ENCODE measurements around the gene PRRT4.
A peak's percentile ranks its signal among the peaks of the same experiment; 100 is the strongest.

The PRRT4 gene

DNA sequence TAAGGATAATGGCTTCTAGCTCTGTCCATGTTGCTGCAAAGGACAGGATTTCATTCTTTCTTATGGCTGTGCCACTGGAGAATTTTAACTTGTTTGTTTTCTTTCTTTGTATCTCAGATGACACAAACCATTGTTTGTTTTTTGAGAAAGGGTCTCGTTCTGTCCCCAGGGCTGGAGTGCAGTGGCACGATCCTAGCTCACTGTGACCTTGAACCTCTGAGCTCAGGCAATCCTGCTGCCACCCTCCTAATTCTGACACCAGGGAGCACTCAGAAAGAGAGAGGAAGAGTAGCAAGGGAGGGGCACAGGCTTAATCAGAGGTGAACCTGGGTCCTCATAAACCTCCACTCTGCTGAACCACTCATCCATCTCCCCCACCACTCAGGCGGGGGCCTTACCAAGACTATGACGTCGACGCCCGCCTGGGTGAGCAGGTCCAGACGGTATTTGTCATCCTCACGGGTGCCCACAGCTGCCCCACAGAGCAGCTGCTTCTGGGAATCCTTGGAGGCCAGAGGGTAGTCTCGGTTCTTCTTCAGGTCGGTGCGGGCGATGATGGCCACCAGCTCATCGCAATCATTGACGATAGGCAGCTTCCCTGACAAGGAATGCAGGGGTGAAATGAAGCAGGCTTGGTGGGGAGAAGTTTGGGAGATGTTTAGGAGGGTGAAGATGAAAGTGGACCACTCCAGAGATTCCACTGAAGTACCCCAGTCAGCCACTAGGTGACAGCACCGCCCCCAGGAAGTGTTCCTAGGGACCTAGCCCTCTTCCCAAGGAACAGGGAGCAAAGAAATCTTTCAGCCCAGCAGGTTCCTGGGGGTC is 36.7 kb upstream of the PRRT4 start:
- peak in 7 of 10 donors; percentile 58 to 93 (median 76) for DNase-seq
- intact Hi-C loops (cut with DNase I) = loop anchor here (1.0 to 2.0 kb wide), 2 partner anchors 27 to 63 kb away; no protein-coding TSS in a partner anchor

DNA sequence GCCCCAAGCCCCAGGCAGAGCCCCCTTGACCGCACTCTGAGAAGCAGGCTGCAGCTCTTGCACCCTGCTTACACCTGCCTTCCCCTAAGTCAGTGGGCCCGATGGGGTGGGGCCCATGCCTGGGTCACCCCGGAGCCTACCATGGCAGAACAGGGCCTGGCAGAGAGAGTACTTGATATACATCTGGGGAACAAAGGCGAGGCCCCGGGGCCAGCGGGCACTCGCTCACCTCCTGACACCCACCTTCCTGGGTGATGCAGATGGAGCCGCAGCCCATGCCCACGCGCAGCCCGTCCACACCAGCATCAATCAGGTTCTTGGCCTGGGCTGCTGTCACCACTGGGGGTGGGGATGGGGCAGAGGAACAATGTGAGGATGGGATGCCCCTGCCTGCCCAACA is 34.9 kb upstream of the PRRT4 start:
- intact Hi-C loops (cut with DNase I) = no loop called here
- DNase-seq = peak in 1 of 10 donors; percentile 71

DNA sequence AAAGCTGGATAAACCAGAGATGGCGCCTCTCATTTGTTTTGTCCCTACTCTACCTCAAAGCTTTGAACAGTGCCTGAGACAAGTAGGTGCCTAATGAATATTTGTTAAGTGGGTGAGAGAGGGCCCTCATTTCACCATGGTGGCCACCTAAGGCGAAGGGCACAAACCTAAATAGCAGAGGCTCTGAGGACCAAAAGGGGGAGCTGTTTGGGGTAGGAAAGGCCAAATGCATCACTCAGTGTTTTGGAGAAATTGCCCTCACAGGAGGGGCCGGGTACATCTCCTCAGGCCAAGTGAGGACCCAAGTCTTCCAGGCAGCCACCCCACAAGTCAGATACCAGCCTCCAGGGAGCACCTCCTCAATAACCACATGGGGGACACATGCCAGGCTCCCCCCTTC is 34.3 kb upstream of the PRRT4 start:
- intact Hi-C loops (cut with DNase I) = no loop called here
- DNase-seq = no peak

DNA sequence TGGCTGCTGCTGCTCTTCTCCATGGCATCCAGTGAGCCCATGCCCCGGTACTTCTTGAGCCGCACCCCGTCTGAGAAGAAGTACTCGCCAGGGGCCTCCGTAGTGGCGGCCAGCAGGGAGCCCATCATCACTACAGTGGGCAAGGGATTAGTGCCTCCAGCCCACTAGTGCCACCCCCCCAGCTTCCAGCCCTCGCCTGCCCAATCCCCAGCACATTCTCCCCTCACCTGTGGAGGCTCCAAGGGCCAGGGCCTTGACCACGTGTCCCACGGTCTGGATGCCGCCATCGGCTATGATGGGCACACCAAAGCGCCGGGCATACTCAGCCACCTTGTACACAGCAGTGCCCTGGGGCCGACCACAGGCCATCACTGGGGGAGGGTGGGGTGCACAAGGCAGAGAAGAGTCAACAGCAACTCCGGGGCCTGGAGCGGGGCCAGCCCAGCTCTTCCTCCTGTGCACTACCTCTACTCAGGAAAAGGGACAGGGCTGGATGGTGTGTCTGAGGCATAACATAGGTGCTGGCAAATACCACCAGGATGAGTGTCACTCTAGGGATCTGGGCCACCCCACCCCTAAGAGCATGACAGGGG is 33.5 kb upstream of the PRRT4 start:
- peak in 3 of 10 donors; percentile 51 to 76 (median 65) for DNase-seq
- intact Hi-C loops (cut with DNase I) = no loop called here

DNA sequence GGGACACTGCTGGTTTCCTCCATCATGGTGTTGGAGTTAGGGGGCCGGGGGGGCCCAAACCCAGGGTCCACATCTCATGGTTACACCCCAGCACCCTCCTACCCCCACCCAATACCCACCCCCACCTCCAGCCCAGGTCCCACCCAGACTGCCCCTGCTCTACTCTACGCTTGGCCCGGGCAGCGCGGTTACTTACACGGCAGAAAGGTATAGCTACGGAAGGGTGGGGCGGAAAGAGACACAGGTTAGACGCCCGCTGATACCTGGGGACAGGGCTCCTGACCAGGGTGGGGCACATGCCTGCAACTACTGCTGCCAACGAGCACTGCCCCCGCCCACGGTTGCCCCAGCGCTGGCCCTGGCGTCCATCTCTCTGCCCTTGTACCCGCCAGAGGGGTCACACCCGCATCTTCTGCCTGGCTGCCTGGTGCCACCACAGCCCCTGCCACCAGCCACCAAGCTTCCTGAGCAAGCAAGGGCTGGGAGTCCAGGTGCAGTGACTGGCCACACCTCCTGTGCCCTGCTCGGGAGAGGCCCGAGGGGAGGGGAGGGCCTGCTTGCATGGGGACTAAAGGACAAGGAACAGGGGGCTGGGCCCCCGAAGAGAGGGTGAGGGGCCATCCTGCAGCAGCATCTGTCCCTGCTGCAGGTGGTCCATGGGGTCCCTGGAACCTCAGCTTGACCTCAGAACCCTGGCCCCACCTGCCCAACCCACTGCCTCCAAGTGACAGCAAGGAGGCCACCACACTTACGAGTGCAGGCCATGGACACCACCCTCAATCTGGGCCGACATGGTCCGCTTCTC is 32.2 kb upstream of the PRRT4 start:
- intact Hi-C loops (cut with DNase I) = no loop called here
- DNase-seq = peak in 2 of 10 donors; percentile 62

DNA sequence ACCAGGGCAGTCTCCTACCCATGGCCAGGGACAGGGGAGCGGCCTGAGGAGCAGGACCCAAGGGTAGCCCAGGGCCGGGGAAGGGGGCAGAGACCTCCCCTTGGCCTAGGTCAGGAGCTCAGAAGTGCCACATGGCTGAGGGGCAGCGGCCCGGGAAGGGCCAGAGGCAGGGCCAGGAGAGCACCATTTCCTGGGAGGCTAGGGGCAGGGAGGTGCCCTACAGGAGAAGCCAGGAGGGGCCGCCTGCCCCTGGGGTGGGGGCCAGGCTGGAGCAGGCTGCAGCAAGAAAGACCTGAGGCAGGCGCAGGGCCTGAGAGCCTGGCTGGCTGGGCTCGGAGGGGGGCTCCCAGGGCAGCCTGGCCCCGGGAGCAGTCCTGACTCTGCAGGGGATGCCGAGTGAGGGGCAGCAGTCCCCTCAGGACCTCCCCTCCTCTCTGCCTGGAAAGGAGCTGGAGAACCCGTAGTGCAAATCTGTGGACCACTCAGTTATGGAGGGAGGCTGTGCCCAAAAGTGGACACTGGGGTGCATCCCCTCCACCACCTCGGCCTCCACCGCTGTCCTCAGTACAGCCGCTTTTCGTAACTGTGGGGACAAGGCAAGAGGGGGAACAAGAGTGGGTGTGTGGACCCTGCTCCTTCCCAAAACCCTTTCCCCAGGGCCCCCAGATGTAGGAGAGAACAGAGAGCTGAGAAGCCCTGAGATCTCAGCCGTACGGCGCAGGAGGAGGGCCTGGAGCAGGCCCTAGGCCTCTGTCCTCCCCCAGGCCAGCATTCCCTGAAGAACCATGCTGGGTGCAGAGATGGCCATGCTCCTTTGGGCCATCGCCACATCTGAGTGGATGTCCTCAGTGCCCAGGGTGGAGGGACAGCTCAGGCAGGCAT is 31.2 kb upstream of the PRRT4 start:
- peak in 1 of 10 donors; percentile 46 for DNase-seq
- intact Hi-C loops (cut with DNase I) = no loop called here

DNA sequence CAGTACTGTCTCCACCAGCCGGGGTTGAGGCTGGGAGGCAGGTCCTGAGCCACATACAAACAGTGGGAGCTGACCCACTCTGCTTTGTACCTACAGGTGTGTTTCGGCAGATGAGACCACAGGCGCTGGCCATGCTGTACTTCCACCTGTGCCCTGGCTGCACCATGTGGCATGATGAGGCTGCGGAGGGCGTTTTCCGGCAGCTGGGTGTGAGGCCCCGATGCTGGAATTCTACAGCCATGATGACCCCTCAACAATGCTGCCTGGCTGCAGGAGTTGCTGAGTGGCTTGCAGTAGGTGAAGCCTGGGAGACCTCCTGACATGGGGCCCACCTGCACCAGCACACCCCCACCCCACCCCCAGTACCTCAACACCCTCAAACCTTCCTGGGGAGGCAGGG is 30.3 kb upstream of the PRRT4 start:
- intact Hi-C loops (cut with DNase I) = no loop called here
- peak in 2 of 10 donors; percentile 53 to 65 for DNase-seq

DNA sequence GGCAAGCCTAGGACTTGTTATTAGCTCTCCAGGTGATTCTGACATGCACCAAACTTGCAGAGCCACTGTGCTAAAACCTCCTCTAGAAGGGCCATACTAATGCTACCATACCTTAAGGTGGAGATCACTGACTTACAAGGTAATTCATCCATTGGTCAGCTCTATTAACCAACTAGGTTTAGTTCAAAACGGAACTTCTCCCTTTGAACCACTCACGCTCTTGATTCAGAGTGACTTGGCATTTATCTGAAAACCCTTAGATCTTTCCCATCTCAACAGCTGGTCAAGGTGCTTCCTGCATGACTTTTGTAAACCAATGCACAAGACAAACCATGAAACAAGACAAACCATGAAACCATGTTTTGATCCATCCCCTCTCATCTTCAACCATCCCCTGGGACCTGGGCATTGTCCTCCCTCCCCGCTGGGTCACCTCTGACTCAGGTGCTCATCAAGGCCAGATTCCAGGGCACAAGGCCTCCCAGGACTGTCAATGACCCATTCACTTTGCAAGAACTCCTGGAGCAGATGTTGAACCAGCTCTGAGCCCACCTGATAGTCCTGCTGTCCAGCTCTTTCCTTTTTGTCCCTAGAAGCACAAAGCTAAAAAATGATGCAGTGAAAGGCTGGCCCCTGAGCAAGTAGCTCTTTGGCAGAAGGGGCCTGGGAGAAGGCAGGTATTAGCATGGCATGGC is 29.5 kb upstream of the PRRT4 start:
- DNase-seq = peak in 1 of 10 donors; percentile 34
- intact Hi-C loops (cut with DNase I) = no loop called here

DNA sequence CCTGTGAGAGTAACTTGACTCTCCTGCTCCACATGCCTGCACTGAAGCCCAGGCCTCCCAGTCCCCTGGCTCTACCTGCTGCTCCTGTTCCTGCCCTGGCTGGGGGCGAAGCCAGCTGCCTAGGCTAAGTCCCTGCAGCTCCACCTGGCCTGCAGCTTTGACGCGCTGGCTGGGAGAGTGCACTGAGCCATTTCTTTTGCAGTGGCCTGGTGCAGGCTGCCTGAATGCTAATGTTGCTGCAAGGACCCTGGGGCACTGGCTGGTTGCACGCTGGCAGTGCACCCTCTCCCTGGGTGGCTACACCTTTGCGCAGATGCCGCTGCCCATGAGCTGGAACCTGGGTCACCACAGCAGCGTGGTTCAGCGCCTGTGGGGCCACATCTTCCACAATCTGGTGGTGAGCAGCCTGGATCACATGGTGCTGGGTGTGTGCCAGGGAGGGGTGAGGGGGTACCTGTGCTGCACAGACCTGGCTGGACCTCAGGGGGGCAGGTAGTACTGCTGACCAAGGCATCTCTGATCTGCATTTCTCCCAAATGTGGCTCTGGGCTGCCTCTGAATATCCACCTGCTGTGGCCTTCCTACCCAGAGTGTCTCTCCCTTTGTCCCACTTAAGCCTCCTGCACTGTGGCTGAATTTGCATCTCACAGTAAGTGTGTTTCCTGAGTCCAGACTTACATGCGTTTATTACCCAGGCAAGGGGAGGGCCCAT is 28.3 kb upstream of the PRRT4 start:
- DNase-seq = peak in 2 of 10 donors; percentile 41 to 55
- intact Hi-C loops (cut with DNase I) = no loop called here

DNA sequence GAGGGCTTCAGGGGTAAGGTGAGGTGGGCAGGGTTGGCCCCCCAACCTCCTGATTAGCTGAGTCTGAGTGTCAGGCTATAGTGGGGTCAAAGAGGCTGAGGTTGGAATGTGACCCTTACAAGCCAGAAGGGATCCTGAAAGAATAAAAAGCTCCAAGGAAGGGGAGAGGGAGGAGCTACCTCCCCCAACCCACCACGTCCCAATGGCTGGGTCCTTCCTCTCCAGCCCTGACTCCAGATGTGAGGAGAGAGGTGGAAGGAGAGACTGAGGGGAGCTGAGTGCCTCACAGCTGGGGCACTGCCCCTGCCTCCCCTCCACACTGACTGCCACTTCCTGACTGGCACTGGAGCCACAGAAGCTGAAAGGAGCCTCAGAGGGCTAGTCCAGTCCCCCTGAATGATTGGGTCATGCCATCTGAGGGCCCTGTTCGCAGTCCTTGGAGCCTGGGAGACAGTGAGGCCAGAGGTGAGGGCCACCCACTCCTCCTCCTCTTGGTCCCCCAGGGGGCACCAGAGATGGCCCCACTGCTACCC is 27.7 kb upstream of the PRRT4 start:
- DNase-seq = peak in 3 of 10 donors; percentile 23 to 58 (median 57)

DNA sequence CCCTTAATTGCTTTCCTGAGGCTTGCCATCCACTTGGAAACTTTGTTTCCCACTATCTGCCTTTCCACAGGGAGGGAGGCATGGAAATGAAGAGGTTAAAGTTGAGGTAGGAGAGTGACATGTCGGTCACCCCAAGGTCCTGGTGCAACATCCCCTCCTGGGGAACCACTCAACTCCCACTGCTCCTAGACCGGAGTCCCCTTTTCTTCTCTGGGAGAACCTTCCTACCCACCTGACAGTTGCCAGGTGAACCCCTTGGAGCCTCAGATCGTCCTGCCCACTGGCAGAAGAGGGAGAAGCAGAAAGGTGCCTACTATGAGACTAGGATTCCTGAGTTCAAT is 26.6 kb upstream of the PRRT4 start:
- DNase-seq = peak in 1 of 10 donors; percentile 29
- intact Hi-C loops (cut with DNase I) = no loop called here

More for the DNA sequence above, 27.7 kb upstream of the PRRT4 start:
- intact Hi-C loops (cut with DNase I) = no loop called here

DNA sequence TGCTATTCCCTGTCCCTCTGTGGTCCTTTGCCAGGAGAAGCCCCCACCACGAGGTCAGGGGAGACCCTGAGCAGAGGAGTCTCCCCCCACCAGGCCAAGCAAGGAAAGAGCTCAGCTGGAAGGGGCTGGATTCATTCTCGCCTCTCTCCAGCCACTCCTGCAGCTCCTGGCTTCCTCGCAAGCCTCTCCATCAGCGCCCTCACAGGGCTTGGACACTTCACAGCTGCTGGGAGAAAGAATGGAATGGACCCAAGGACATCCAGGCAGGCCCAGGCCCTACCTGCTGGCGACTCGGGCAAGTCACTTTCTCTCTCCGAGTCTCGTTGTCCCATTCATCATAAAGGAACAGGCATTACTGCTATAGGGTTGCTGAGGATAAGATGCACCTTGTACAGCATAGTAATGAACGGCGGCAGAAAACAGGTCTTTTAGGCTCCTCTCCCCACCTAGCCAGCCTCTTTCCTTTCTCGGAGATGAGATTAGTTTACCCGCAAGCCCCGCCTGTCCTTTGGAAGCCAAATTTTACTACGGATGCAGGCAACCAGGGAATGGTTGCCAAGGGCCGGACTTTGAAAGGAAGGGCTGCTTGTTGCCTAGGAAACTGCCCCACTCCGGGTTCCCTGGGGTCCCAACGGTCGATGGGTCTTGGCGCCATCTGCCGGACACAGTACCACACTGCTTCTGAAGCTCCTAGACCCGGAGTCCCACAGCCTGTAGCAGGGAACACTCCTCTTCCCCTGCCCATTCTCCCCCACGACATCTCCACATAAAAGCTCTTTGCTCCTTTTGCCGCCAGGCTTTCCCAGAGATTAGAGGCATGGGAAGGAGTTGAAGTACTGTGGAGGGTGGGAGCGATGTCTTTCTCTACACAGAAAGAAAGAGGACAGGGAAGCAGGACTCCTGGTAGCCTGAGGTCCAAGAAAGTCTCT is 26.0 kb upstream of the PRRT4 start:
- DNase-seq = peak; percentile 71 to 98 (median 88)
- intact Hi-C loops (cut with DNase I) = loop anchor here (1.0 kb wide), 1 partner anchor 40 kb away; no protein-coding TSS in a partner anchor

DNA sequence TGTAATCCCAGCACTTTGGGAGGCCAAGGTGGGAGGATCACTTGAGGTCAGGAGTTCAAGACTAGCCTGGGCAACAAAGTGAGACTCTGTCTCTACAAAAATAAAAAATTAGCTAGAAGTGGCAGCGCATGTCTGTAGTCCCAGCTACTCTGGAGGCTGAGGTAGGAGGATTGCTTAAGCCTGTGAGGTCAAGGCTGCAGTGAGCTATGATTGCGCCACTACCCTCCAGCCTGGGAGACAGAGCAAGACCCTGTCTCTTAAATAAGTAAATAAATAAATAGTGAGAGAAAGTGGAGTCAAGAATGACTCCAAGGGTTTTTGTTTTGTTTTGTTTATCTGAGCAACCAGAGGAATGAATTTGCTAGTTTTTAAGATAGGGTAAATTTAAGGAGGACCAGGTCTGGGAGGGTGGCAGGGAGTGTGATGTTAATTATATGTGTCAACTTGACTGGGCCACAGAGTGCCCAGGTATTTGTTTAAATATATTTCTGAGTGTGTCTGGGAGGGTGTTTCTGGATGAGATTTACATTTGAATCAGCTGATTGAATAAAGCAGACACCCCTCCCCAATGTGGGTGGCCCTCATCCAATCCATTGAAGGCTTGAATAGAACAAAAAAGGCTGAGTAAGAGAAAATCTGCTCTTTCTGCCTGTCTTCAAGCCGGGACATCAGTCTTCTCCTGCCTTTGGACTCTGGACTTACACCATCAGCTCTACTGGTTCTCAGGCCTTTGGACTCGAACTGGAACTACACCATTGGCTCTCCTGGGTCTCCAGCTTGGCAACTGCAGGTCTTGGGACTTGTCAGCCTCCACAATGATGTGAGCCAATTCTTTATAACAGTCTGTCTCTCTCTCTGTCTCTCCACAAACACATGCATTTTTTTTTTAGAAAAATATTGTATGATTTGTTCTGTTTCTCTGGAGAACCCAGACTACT is 24.8 kb upstream of the PRRT4 start:
- intact Hi-C loops (cut with DNase I) = no loop called here
- peak in 1 of 10 donors; percentile 47 for DNase-seq

DNA sequence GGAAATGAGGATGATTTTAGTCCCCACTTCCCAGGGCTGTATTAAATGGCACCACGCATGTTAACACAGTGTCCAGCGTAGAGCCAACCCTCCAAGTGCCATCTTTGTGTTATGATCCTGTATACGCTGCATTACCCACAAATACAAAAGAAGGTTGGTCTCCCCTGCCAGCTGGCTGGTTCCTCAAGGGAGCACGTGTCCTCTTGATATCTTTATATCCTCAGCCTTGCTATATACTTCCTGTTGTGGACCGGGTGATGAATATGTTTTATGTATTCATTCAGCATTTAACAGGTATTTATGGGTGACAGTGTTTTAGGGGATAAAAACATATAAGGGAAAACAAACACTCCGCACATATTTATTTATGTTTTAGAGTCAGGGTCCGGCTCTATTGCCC is 23.2 kb upstream of the PRRT4 start:
- peak in 1 of 10 donors; percentile 4 for DNase-seq
- intact Hi-C loops (cut with DNase I) = no loop called here

DNA sequence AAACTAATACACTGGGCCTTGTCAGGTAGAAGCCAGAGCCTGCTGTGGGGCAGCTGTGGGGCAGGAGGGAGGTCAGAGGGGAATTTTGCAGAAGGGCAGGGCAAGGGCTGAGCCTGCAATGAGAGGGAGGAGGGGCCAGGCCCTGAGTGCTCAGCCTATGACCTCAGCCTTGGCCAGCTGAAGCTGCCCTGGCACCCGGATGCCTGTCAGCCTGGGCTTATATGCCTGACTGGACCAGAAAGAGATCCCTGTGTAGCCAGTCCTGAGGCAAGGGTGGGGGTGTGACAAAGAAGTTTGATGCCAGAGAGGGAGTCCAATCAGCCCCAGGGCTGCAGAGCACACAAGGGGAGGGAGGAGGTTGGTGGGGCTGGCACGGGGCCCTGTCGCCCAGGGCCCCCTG is 22.3 kb upstream of the PRRT4 start:
- DNase-seq = peak in 3 of 10 donors; percentile 47 to 80 (median 53)
- intact Hi-C loops (cut with DNase I) = no loop called here

DNA sequence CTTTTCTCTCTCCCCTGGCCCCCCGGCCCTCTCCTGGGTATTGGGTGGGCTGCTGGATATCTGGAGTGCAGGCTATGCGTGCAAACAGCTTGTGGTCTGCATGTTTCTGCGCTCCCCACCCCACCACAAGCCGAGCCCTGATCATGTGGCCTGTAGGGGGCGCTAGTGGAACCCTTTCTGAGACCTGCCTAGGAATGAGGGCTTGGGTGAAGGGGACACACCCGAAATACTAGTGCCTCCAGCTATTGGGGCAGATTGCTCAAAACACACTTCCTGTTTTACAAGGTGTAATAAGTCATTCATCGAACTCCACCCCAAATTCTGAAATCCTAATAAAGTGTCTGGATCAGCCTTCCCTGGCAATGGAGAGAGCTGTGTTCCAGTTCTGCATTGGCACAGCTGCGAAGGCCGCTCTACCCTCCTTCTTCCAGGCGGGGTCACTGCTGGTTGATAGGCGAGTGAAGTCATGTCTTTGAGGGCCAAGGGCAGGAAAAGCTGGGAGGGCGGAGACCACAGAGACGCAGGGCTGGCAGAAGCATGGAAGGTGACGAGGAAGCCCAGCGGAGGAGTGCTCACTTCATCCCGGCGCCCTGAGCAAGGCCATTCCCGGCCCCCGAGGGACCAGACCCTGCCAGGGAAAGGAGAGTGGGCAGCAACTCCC is 19.8 kb upstream of the PRRT4 start:
- intact Hi-C loops (cut with DNase I) = no loop called here
- peak in 3 of 10 donors; percentile 53 to 74 (median 66) for DNase-seq

Measured in posterior cingulate gyrus (tissue), 11 donors.